Measurements from ENCODE around the gene FN3KRP. TPM values are rescaled to one million over a fixed set of nuclear protein-coding genes. Genes with fewer than 3 reads are reported as not detected.

FN3KRP gene
- total and polyA plus RNA-seq, 12 donors = 6.8 to 41.2 (median 25.4) TPM

- no peaks in the 10 kb centered on the region for H3K9me3 ChIP-seq (replicated peaks in 1 of 3)
- no peak overlapping the region for H3K4me3 ChIP-seq
- H3K27ac ChIP-seq = no peak overlapping the region
- TF ChIP-seq POLR2A (IDR thresholded peaks at IDR 0.05) (no peak), CTCF (IDR thresholded peaks at IDR 0.05) (no peak)
- WGBS, 4 donors = 51 to 70% (median 63%) methylated on average over 9 to 20 of the region's 20 CpGs
- no peak for DNase-seq
- no peaks in the 10 kb centered on the region for H3K36me3 ChIP-seq (replicated peaks in 1 of 2)
- peaks cover 6% of the 10 kb centered on the region in 2 donors for H3K4me1 ChIP-seq (replicated peaks in 1 of 2)
- intact Hi-C loops (cut with DNase I) = loop anchor here in 1 of 2 donors (5.0 kb wide), 1 partner anchor 40 kb away; no protein-coding TSS in a partner anchor
- no peaks in the 10 kb centered on the region for H3K27me3 ChIP-seq
Observed at GRCh38 chr17:82702231-82702927, 14.1 kb upstream of the FN3KRP start.

GRCh38 chr17:82703036-82703745 lies 13.3 kb upstream of the FN3KRP start:
- no peaks in the 10 kb centered on the region for H3K36me3 ChIP-seq (replicated peaks in 1 of 2)
- no peaks in the 10 kb centered on the region for H3K27me3 ChIP-seq
- H3K4me1 ChIP-seq (replicated peaks in 1 of 2) = no peaks in the 10 kb centered on the region
- no peak for TF ChIP-seq POLR2A (IDR thresholded peaks at IDR 0.05)
- TF ChIP-seq CTCF (IDR thresholded peaks at IDR 0.05) = no peak
- no peak overlapping the region for H3K27ac ChIP-seq
- no peak for DNase-seq
- intact Hi-C loops (cut with DNase I) = loop anchor here in 1 of 2 donors (5.0 kb wide), 1 partner anchor 41 kb away; no protein-coding TSS in a partner anchor
- H3K4me3 ChIP-seq = no peak overlapping the region
- H3K9me3 ChIP-seq (replicated peaks in 1 of 3) = no peaks in the 10 kb centered on the region
- WGBS, 4 donors = 61 to 79% (median 76%) methylated on average over 6 to 26 of the region's 26 CpGs

DNA sequence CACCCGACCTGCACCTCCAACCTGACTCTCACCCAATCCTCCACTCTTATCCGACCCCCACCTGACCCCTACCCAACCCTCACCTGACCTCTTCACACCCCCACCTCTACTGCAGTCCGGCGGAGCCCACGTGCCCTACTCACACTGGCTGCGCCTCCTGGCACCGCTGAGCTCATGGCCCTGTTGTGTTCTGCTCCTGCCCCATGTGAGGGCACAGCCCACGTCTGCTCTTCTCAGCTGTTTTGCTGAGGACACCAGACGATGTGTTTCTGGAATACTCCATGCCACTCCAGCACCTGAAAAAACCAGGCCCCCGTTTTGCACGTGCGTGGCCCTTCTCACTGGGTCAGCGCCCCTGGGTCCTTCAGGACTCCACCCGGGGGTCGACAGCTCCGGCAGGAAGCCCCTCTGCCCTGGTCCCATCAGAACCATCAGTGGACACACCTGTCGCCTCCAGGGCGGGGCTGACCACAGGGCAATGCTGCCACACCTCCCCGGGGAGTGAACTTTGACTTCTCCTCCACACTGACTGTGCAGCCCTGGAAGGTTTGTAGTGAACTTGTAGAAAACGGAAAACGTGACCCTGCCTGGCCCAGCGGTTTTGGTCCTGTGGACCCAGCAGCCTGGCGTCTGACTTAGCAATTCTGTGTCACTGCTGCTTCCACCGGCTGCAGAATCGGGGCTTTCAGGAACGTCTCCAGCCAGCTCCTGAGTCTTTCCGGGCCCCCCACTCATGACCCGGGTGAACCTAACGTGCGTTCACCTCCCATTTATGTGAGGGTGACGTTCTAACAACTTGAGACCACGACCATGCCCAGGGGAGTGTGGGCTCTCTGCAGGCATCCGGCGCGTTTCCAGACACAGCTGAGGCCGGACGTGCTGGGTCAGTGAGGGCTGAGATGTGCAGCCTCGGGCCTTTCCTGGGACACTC lies 12.3 kb upstream of the FN3KRP start:
- intact Hi-C loops (cut with DNase I) = loop anchor here in 1 of 2 donors (5.0 kb wide), 1 partner anchor 42 kb away; no protein-coding TSS in a partner anchor
- Histone ChIP-seq H3K4me1 (replicated peaks in 1 of 2) (no peaks in the 10 kb centered on the region), H3K36me3 (replicated peaks in 1 of 2) (no peaks in the 10 kb centered on the region), H3K9me3 (replicated peaks in 1 of 3) (no peaks in the 10 kb centered on the region), H3K4me3 (no peak overlapping the region), H3K27me3 (no peaks in the 10 kb centered on the region), H3K27ac (no peak overlapping the region)
- TF ChIP-seq CTCF (IDR thresholded peaks at IDR 0.05) (no peak), POLR2A (IDR thresholded peaks at IDR 0.05) (no peak)
- WGBS, 4 donors = 79 to 84% (median 81%) methylated on average over 7 to 38 of the region's 38 CpGs
- no peak for DNase-seq

Measured in adrenal gland (tissue), 12 donors.